GM18505 (cell line): ENCODE measurements around the gene TAB2.
"Not testable (repeated sequence)": the region's sequence is repeated elsewhere in the genome, so short reads cannot be mapped to it uniquely, and the experiment has no call there.

Experiments used
- ATAC-seq: cut with Tn5 transposase; IDR thresholded peaks from one replicate; pipeline ENCODE4 v1.9.1; 2021; ENCODE audit not compliant: unreplicated experiment
- POLR2A ChIP-seq: IDR thresholded peaks from 4 replicates; pipeline ENCODE4 v1.6.1; 2011; ENCODE audit warnings: borderline replicate concordance; ENCODE audit not compliant: insufficient read depth, insufficient read length; ENCODE audit errors: extremely low read depth

The TAB2 gene

DNA sequence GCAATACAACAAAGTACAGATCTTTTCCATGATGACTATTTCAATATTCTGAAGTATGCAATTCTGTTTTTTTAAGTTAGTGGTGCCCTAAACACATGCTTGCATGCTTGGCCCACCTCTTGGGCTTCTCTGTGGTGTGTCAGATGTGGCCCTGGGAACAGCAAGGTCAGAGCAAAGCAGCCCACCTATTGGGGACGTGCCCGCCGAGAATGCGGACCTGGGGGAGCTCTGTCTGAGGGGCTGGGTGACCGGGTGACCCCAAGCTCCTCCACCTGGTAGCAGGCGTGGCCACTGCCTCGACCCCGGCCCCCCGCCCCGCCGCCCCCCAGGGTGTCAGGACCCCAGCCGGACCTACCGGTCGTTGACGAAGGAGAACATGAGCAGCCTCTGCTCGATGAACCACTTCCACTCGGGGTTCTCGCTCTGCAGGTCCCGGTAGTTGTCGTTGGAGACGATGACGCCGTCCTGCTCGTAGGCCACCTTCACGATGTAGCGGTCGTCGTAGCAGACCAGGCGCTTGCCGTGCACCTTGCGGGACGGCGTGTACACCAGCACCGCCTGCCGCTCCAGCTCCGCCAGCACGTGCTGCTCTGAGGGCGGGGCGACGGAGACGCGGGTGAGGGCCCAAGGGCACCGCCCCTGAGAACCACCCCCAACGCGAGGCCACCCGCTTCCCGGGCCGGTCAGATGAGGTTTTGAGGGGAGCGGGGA lies 139.0 kb downstream of the TAB2 start:
- no peak for ATAC-seq
- TF ChIP-seq POLR2A = no peak

DNA sequence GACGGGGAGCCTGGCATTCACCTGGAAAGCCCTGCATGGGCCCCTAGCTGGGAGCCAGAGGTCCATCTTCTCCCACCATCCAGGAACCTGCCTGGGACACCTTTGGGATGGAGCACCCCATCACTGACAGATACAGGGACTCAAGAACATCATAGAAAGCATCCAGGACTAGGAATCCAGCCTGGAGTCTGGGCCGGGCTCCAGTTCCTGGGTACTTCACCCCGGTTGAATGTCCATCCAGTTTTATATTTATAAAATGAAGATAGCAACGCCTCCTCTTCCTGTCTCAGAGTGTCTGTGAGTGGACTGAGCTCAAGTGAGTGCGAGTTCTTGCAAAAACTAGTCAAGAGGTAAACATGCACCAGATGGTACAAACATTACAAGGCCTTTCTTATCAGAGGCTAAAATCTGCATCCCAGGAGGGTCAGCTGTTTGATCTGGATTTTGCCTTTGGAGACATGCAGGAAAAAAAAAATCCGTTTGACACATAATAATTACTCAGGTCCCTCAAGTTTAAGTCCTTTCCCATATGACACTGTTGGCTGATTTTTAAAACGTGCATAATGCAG lies 139.9 kb downstream of the TAB2 start:
- no peak for ATAC-seq
- no peak for TF ChIP-seq POLR2A

DNA sequence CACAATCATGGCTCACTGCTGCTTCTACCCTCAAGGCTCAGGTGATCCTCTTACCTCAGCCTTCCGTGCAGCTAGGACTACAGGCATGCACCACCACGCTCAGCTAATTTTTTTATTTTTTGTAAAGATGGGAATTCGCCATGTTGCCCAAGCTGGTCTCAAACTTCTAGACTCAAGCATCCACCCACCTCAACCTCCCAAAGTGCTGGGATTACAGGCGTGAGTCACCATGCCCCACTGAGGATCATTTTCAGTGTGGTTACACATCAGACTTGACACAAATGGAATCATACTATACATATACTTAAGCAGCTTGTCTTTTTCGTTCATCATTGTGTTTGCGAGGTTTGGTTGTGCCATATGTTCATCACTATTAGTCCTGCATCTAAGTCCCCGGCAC lies 140.7 kb downstream of the TAB2 start:
- no peak for ATAC-seq
- no peak for TF ChIP-seq POLR2A

DNA sequence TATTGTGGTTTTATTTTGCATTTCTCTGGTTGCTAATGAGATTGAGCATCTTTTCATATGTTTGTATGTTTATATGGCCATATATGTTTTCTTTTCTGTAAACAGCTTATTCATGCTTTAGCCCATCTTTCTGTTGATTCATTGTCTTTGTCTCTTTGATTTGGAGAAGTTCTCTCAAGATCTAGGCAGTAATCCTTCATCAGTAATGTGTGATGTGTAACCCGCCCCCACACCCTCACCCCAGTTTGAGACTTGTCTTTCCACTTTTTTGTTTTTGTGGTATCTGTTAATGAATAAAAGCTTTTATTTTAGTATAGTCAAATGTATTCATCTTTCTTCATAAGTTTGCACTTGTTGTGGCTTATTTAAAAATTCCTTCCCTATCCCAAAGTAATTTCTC lies 141.3 kb downstream of the TAB2 start:
- no peak for TF ChIP-seq POLR2A
- no peak for ATAC-seq

DNA sequence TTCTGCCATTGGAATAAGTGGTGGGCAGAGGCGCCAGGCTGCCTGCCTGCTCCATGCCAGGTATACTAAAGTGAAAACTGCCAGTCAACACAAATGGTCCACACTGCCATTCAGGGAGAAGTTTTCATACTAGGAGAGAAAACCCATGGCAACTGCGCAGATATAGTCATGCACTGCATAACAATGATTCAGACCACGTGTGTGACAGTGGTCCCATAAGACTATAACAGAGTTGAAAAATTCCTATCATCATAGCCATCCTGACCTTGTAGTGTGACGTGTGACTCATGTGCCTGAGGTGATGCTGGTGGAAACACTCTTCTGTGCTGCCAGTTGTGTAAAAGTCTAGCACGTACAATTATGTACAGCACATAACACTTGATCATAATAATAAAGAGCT lies 142.2 kb downstream of the TAB2 start:
- ATAC-seq = no peak
- TF ChIP-seq POLR2A = no peak

DNA sequence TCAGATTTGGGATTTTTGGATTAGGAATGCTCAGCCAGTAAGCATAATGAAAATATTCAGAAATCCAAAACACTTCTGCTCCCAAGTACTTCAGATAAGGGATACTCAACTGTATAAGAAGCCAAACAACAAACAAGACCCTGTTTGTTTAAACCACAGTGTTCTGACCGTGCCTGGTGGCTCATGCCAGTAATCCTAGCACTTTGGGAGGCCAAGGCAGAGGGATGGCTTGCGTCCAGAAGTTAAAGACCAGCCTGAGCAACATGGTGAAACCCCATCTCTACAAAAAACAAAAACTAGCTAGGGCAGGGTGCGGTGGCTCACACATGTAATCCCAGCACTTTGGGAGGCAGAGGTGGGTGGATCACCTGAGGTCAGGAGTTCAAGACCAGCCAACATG lies 142.7 kb downstream of the TAB2 start:
- not testable (repeated sequence) for ATAC-seq
